ENCODE data around the gene ZNF705A. TPM values are rescaled to one million over a fixed set of nuclear protein-coding genes. Genes with fewer than 3 reads are reported as not detected.
"Not testable (repeated sequence)": the region's sequence is repeated elsewhere in the genome, so short reads cannot be mapped to it uniquely, and the experiment has no call there.

Gene ZNF705A
- polyA plus RNA-seq, 1 donor (not counting 4 experiments of a cell fraction or from before 2014, with no cell fraction given) = not detected

DNA sequence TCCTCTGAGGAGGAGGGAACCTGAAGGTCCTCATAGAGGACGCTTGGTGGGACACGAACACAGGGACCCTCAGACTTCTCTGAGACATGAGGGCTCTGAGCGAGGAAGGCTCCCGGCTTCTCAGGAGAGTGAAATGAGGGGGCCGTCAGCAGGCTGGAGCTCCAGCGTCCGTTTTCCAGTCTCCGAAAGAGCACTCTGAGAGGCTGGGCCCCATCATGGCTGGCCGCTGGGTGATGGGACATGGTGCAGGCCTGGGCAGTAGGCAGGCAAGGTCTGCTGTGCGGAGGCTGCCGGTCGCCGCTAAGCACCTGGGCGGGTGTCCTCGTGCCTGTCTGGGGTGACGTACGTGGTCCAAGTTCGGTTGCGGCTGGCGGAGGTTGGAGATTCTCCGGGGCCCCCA lies 65.0 kb downstream of the ZNF705A start:
- dilution Hi-C loops (cut with MboI; ENCODE audit: extremely low pct_ligation_motif_present, low sequenced_read_pairs); H3K4me2 ChIP-seq (ENCODE audit: control insufficient read depth, extremely low read depth, insufficient read depth, low read depth, low read length); H4K20me1 ChIP-seq (ENCODE audit: control insufficient read depth, extremely low read depth, insufficient read depth, low read length); H2AFZ ChIP-seq (ENCODE audit: control insufficient read depth, low read length); H3K9ac ChIP-seq (ENCODE audit: control insufficient read depth, extremely low read depth, insufficient read depth, low read length); H3K27me3 ChIP-seq (ENCODE audit: control insufficient read depth, extremely low read depth, insufficient read depth, low read length); H3K4me1 ChIP-seq (ENCODE audit: control insufficient read depth, extremely low read depth, insufficient read depth, low read length); H3K4me3 ChIP-seq (ENCODE audit: control insufficient read depth in 2 of 3, extremely low read depth in 1 of 3, insufficient read depth in 2 of 3, low read depth in 1 of 3, low read length in 3 of 3); H3K79me2 ChIP-seq (ENCODE audit: control insufficient read depth, insufficient read depth, low read length); FAIRE-seq; H3K36me3 ChIP-seq (ENCODE audit: control insufficient read depth in 2 of 2, extremely low read depth in 1 of 2, insufficient read depth in 2 of 2, low read length in 2 of 2); H3K9me3 ChIP-seq (ENCODE audit: control insufficient read depth, low read depth, low read length); H3K27ac ChIP-seq (ENCODE audit: control insufficient read depth, insufficient read depth, low read length); DNase-seq (ENCODE audit: low read depth, low spot score); H3K9me1 ChIP-seq (ENCODE audit: control insufficient read depth, extremely low read depth, insufficient read depth, low read length): not testable (repeated sequence)

- H3K9ac ChIP-seq (ENCODE audit: control insufficient read depth, extremely low read depth, insufficient read depth, low read length); H3K79me2 ChIP-seq (ENCODE audit: control insufficient read depth, insufficient read depth, low read length); H3K4me1 ChIP-seq (ENCODE audit: control insufficient read depth, extremely low read depth, insufficient read depth, low read length); H3K9me1 ChIP-seq (ENCODE audit: control insufficient read depth, extremely low read depth, insufficient read depth, low read length); H3K9me3 ChIP-seq (ENCODE audit: control insufficient read depth, low read depth, low read length); H2AFZ ChIP-seq (ENCODE audit: control insufficient read depth, low read length); H4K20me1 ChIP-seq (ENCODE audit: control insufficient read depth, extremely low read depth, insufficient read depth, low read length); H3K4me3 ChIP-seq (ENCODE audit: control insufficient read depth in 2 of 3, extremely low read depth in 1 of 3, insufficient read depth in 2 of 3, low read depth in 1 of 3, low read length in 3 of 3); DNase-seq (ENCODE audit: low read depth, low spot score); H3K27me3 ChIP-seq (ENCODE audit: control insufficient read depth, extremely low read depth, insufficient read depth, low read length); dilution Hi-C loops (cut with MboI; ENCODE audit: extremely low pct_ligation_motif_present, low sequenced_read_pairs); FAIRE-seq; H3K36me3 ChIP-seq (ENCODE audit: control insufficient read depth in 2 of 2, extremely low read depth in 1 of 2, insufficient read depth in 2 of 2, low read length in 2 of 2); H3K4me2 ChIP-seq (ENCODE audit: control insufficient read depth, extremely low read depth, insufficient read depth, low read depth, low read length); H3K27ac ChIP-seq (ENCODE audit: control insufficient read depth, insufficient read depth, low read length): not testable (repeated sequence)
Measured at GRCh38 chr12:8222303-8222702, 65.5 kb downstream of the ZNF705A start.

DNA sequence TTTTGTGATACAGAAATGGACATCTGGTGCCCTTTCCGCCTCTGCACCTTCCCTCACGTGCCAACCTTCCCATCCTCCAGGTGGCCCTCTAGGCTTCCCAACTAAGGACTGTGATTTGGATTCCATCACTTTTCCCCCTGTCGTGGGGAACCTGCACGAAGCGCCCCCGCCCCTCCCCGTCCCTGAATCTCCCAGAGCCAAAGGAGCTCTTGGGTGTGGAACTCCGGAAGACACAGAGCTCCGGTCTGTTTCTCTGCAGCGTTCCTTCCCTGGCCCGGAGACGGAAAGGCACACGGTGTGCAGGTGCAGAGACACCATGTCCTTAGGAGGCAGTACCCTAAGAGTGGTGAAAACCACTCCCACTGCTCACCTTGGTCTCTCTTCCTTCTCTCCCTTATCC lies 66.8 kb downstream of the ZNF705A start:
- H3K4me2 ChIP-seq (ENCODE audit: control insufficient read depth, extremely low read depth, insufficient read depth, low read depth, low read length); DNase-seq (ENCODE audit: low read depth, low spot score); H3K36me3 ChIP-seq (ENCODE audit: control insufficient read depth in 2 of 2, extremely low read depth in 1 of 2, insufficient read depth in 2 of 2, low read length in 2 of 2); FAIRE-seq; H4K20me1 ChIP-seq (ENCODE audit: control insufficient read depth, extremely low read depth, insufficient read depth, low read length); H3K4me3 ChIP-seq (ENCODE audit: control insufficient read depth in 2 of 3, extremely low read depth in 1 of 3, insufficient read depth in 2 of 3, low read depth in 1 of 3, low read length in 3 of 3); H2AFZ ChIP-seq (ENCODE audit: control insufficient read depth, low read length); H3K9ac ChIP-seq (ENCODE audit: control insufficient read depth, extremely low read depth, insufficient read depth, low read length); dilution Hi-C loops (cut with MboI; ENCODE audit: extremely low pct_ligation_motif_present, low sequenced_read_pairs); H3K79me2 ChIP-seq (ENCODE audit: control insufficient read depth, insufficient read depth, low read length); H3K27me3 ChIP-seq (ENCODE audit: control insufficient read depth, extremely low read depth, insufficient read depth, low read length); H3K9me3 ChIP-seq (ENCODE audit: control insufficient read depth, low read depth, low read length); H3K4me1 ChIP-seq (ENCODE audit: control insufficient read depth, extremely low read depth, insufficient read depth, low read length); H3K27ac ChIP-seq (ENCODE audit: control insufficient read depth, insufficient read depth, low read length); H3K9me1 ChIP-seq (ENCODE audit: control insufficient read depth, extremely low read depth, insufficient read depth, low read length): not testable (repeated sequence)

- H2AFZ ChIP-seq (ENCODE audit: control insufficient read depth, low read length); H3K9me1 ChIP-seq (ENCODE audit: control insufficient read depth, extremely low read depth, insufficient read depth, low read length); H3K4me2 ChIP-seq (ENCODE audit: control insufficient read depth, extremely low read depth, insufficient read depth, low read depth, low read length); H4K20me1 ChIP-seq (ENCODE audit: control insufficient read depth, extremely low read depth, insufficient read depth, low read length); H3K36me3 ChIP-seq (ENCODE audit: control insufficient read depth in 2 of 2, extremely low read depth in 1 of 2, insufficient read depth in 2 of 2, low read length in 2 of 2); DNase-seq (ENCODE audit: low read depth, low spot score); H3K27me3 ChIP-seq (ENCODE audit: control insufficient read depth, extremely low read depth, insufficient read depth, low read length); H3K4me3 ChIP-seq (ENCODE audit: control insufficient read depth in 2 of 3, extremely low read depth in 1 of 3, insufficient read depth in 2 of 3, low read depth in 1 of 3, low read length in 3 of 3); H3K9me3 ChIP-seq (ENCODE audit: control insufficient read depth, low read depth, low read length); dilution Hi-C loops (cut with MboI; ENCODE audit: extremely low pct_ligation_motif_present, low sequenced_read_pairs); H3K79me2 ChIP-seq (ENCODE audit: control insufficient read depth, insufficient read depth, low read length); H3K4me1 ChIP-seq (ENCODE audit: control insufficient read depth, extremely low read depth, insufficient read depth, low read length); H3K27ac ChIP-seq (ENCODE audit: control insufficient read depth, insufficient read depth, low read length); H3K9ac ChIP-seq (ENCODE audit: control insufficient read depth, extremely low read depth, insufficient read depth, low read length); FAIRE-seq: not testable (repeated sequence)
Measured at GRCh38 chr12:8224782-8225181, 68.0 kb downstream of the ZNF705A start.

Measured in keratinocyte (primary cell).